GM18505 (cell line): ENCODE results near the gene MEG3.

Source experiments
- ATAC-seq: cut with Tn5 transposase; IDR thresholded peaks from one replicate; pipeline ENCODE4 v1.9.1; 2021; ENCODE audit not compliant: unreplicated experiment
- POLR2A ChIP-seq: IDR thresholded peaks from 4 replicates; pipeline ENCODE4 v1.6.1; 2011; ENCODE audit warnings: borderline replicate concordance; ENCODE audit not compliant: insufficient read depth, insufficient read length; ENCODE audit errors: extremely low read depth

MEG3 gene

DNA sequence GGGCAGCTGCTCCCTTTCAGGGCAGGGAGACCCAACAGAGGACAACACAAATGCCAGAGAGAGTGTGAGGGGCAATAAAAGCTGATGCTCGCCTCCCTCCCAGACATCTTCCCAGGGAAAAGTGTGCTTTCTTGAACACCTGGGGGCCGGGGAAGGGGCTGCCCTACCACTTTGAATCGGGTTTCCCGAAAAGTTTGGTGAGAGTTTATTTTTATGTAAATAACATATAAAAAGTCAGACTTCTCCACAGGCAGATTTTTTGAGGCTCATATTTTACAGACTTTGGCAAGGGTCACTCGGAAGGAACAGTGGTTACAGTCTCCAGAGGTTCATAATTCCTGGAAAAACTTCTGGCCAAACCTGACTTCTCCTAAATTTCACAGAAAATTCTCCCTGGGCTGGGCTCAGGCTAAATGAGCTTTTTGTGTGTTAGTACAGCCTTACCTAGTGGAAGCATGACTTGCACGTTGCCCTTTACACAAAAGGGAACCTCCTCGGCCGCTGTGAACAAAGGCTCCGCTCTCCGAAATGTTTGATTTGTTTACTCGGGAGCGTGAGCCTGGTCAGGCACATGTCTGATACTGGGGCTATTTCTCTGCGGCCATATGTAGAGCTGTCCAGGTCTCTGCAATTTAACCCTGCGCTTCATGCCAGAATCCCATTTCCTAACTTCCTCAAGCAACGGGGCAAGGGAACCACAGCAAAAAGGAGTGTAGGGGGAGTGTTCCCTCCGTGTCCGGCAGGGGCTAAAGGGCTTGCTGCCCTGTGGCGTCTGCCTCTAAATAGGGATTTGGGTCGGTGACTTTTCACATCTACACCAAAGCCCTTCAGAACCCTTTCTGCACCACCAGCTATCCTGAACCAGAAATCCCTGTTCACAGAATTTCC is 74.2 kb downstream of the MEG3 start:
- TF ChIP-seq POLR2A, result no peak
- ATAC-seq, result no peak

DNA sequence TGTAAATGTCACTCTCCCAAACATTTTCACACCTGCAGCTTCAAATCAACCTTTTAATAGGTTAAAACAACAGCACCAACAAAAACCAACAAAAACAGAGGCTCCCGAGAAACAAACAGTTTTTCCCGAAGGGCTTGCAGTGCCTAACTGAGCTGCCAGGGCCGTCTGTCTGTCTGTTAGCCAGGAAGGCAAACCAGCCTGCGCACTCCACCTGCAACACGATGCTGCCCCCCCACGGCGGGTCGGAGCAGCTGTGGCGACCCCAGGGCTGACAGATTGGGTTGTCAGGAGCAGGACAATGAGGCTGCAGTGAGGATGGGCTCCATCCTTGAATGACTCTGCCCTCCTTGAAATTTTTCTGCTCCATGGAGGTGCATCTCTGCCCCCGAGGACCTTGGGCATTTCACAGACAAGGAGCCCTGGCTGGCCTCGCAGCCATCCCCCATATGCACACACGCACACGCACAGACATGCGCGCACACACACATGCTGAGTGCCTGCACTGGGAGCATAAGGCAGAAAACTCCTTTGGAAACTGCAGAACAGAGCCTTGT is 75.0 kb downstream of the MEG3 start:
- no peak for TF ChIP-seq POLR2A
- ATAC-seq, result no peak

DNA sequence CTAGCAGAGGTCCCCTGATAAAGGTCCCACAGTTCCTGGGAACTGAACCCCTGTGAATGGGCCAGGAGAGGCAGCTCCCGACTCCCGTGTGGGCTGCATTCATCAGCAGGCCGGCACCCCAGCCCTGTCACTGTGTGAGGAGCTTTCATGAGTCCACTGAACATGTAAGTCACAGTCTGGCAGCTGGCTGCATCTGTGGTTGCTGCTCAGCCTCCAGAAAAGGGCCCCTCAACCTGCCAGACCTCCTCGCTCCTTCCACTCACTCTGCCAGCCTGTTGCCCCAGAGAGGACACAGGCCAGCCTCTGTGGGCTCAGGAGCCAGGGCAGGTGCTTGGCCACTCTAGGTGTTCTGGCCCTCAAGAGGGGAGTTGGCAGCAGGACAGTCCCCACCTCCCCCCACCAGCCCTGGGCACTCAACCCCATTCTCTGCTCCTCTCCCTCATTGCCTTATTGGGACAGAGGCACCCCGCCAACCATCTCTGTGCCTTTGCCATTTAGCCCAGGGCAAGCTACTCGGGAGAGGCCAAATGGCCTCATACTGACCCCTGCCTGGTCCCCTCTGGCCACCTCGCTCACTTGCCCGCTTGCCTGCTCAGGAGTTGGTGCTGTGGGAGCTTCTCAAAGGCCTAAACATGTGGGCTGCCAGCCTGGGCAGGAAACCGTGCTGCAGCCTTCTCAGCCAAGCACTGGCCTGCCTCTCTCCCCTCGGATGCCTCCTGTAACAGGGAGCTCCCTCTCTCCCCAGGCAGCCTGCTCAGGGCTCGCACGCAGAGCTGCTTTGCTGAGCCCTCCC is 75.7 kb downstream of the MEG3 start:
- ATAC-seq, result no peak
- TF ChIP-seq POLR2A, result no peak

DNA sequence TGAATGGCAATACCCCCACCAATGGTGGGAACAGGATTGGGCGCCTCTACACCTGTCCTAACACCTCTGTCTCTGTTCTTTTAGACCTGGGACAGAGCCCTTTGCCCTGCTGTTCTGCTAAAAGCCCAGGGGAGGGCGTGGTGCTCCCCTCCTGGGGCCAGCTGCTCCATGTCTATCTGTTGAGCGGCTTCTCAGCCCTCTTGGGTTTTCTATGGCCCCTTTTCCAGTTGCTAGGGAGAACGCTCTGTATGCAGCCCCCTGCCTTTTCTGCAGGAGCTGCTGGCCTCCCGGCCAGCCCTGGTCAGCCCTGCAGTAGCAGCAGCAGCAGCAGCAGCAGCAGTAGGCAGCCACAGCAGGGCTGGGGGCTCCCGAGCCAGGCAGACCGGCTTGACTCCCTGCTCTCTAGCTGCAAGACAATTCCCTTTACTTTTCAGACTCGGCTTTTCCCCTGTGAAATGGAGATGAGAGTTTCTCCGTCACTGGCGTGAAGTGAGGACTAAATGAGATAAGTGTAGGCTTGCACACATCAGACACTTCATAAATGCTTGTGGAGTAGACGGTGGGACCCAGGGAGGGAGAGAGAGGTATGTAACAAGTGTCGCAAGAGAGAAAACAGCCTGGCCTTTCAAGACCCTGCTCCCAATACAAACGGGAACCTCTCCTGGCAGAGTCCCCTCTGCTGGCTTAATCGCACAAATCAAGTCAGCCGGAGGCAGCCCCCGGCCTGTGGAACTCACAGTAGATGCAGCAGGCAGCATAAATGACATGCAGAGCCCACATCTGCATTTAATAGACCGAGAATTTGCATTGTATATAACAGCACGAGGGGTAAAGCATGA is 76.6 kb downstream of the MEG3 start:
- no peak for TF ChIP-seq POLR2A
- no peak for ATAC-seq

DNA sequence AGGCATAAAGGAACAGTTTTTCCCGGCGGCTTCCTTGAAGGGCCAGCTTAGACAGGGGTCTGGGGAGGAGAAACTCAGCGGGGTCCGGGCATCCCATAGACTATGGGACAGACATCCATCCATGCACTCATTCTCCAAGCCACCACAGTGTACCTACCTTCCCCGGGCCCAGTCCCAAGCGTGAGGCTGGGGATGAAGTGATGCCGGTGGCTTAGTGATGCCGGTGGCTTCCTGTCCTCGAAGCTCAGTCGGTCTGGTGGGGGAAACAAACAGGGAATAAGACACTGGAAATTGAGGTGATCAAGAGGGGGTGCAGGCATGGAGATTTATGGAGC is 77.2 kb downstream of the MEG3 start:
- no peak for TF ChIP-seq POLR2A
- no peak for ATAC-seq

DNA sequence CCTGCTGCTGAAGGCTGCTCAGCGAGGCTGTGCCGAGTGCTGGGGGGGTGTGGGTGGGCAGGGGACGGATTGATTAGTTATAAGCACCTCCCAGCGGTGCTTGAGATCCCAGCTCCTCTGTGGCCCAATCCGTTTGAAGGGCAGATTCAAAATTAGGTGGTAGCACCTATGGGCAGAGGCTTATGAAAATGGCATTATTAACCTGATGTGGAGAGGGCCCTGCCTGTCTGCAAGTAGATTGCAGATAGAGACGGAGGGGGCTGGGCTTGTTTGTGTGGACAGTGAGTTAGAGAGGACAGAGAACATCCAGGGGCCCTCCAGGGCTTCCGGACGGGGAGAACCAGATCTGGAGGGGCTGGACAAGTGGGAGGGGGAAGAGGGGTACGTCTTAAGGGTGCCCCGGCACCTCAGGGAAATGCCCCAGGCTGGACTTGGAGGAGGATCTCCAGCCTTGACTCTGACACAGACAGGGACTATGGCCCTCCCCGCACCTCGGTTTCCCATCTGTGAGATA is 77.8 kb downstream of the MEG3 start, which contains the start of gene RTL1:
TSS of gene RTL1 (minus strand) at position 51 of the 514 bp plus-strand sequence. CDS start 18,934 bp downstream, outside the sequence.
- no peak for ATAC-seq
- no peak for TF ChIP-seq POLR2A

DNA sequence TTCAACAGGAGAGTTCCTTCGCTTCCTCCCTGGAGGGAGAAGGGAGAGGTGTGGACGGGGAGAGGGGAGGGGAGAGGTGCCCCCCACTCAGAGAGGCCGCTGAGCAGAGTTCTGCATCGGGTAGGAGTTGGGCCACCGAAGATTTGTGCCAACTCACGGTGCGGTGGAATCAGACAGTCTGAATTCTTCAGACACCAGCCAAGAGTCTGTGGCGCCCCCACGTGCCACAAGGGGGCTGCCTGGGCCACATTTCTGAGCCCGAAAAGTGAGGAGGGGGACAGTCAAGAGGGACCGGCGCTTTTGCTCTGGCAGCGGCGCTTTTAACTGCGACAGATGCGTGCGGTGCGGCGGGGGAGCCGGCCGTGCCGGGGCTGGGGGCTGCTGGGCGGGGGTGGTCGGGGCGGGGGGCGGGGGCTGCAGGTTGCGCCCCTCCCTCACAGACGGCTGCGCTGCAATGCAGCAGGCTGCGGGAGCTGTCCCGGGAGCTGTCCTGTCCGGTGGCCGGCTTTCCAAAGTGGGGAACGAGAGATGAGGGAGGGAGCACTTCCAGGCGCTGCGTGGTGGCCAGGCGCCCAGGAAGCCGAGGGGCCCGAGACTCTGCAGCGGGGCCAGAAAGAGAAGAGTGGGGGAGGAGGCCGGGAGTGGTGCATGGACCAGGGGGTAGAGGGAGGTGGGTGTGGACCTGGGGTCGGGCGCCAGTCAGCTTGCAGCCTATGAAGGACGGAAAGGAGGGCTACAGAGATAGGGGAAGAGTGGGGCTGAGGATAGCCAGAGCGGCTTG is 78.6 kb downstream of the MEG3 start:
- no peak for TF ChIP-seq POLR2A
- ATAC-seq, result no peak

DNA sequence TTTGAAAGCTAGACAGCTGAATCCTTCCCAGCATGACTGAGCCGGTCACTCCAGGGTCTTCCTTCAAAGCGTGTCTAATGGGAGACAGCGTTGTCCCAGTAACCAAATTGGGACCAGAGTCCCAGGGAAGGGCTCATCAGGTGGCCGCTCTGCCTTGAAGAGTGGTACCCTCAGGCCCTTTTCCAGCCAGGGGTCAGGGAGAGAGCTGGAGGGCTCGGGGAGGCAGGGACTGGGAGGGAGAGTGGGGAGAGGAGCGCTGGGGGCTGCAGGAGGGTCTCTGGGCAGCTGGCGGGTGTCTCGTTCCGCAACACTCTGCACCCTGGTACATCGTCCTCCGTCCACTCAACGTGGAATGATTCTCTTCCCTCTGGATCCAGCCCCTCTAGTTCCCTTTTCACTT is 79.2 kb downstream of the MEG3 start:
- no peak for ATAC-seq
- no peak for TF ChIP-seq POLR2A

DNA sequence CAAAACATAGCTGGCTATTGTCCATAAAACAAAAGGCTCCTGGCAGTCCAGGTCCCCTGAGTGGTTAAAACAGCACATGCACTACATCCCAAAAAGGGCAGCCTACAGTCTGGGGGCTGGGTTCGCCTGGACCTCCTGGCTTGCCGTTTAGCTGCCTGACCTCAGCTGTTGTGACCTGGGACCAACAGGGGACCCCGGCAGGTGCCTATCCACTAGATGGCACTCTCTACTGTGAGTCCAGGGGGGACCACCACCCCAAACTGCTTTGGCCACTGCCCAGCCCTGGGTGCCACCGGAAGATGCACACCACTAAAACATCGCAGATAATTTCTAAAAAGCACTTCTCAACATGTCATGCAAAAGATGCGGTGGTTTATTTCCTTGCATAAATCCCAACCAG is 80.5 kb downstream of the MEG3 start:
- no peak for TF ChIP-seq POLR2A
- ATAC-seq, result no peak

DNA sequence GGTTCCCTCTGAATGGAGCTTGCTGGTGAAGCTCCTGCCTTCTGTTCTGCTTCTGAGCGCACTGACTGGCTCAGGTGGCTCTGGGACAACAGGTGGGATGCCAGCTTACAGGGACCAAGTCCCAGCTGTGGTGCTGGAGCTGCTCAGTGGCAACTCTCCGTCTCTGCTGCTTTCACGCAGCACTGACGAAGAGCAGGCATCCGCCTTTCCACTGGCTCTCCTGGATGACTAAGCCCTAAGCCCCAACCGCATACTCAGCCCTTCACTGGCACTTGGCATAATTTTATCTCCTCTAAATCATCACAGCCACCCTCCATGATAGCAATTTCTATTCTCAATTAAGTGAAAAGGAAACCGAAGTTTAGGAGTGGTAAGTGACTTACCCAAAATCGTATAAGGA is 81.3 kb downstream of the MEG3 start:
- ATAC-seq, result no peak
- no peak for TF ChIP-seq POLR2A

DNA sequence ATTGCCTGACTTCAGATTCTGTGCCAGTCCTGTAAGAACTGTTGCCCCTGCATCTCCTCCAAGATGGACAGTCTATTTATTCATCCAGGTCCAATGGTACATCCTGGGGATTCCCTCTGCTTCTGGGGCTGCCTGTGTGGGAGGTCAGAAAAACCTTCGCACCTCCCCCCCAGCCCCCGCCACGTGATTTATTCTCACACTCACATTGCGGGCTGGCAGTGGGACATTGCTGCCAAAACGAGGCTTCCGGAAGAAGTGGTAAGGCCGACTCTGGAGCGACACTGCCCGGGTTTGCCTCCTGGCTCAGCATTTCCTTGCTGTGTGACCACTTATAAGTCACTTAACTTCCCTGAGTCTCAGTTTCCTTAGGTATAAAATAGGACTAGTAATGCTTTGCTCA is 83.5 kb downstream of the MEG3 start:
- no peak for TF ChIP-seq POLR2A
- no peak for ATAC-seq
